K562 (cell line): ENCODE data around the gene PRKCG. TPM values are rescaled to one million over a fixed set of nuclear protein-coding genes. Genes with fewer than 3 reads are reported as not detected.
"Not testable (repeated sequence)": the region's sequence is repeated elsewhere in the genome, so short reads cannot be mapped to it uniquely, and the experiment has no call there.

ENCODE experiments used
- ATAC-seq: fragments of 200-7000 bp; cut with Tn5 transposase; 3 replicates; pipeline ENCODE4 v1.9.1; 2020; ENCODE audit warnings: moderate library complexity
- BruUV-seq: library from RNA; stranded (reverse); fragments of 400-500 nt; replicated peaks from 2 replicates; lab custom pipeline; 2021; lab: Mats Ljungman, UMichigan
- CTCF ChIA-PET: fragments of 300-600 bp; formaldehyde crosslinking; extraction: SDS; loops from one replicate; lab custom pipeline; 2021; ENCODE audit warnings: low intra/inter-chr PET ratio; lab: Yijun Ruan, JAX
- POLR2A ChIA-PET: fragments of 300-600, 350-650 bp; sonication (Branson Sonifier 250); formaldehyde crosslinking; extraction: SDS; loops from one replicate; lab custom pipeline; 2021; ENCODE audit warnings: antibody characterized with exemption, inconsistent platforms; lab: Yijun Ruan, JAX
- DNase-seq, 4 experiments: peaks; one replicate each; pipeline versions ENCODE4 v3.0.0 to v3.0.0-alpha.2; 2011 to 2018; ENCODE audit warnings: low spot score in 3 of 4, mixed read lengths in 3 of 4; ENCODE audit errors: extremely low read depth in 1 of 4
- FAIRE-seq: peaks from 2 replicates; lab custom pipeline; 2011; peaks lifted over from hg19 to GRCh38; lab: Jason Lieb, UNC
- H2AFZ ChIP-seq: 2 replicates; pipeline ENCODE4 v1.6.0; 2011; ENCODE audit warnings: low read depth, low read length, control low read depth, inconsistent platforms
- H3K27ac ChIP-seq: fragments of 200-600 bp; 3 replicates; pipeline ENCODE4 v1.8.0; 2011; ENCODE audit warnings: low read depth, mild to moderate bottlenecking, control low read depth, inconsistent platforms, low read length, moderate library complexity, mixed read lengths; ENCODE audit errors: extremely low read depth
- H3K27me3 ChIP-seq, 2 experiments: fragments of 300-600 bp in 1 of 2; 2 replicates in 1 of 2; 3 replicates in 1 of 2; pipeline versions ENCODE4 v1.6.0 to v1.8.0; 2011; ENCODE audit warnings: inconsistent platforms in 2 of 2, low read length in 2 of 2, mild to moderate bottlenecking in 1 of 2, mixed read lengths in 1 of 2, moderate library complexity in 1 of 2; ENCODE audit not compliant: control insufficient read depth in 2 of 2, insufficient read depth in 2 of 2
- H3K36me3 ChIP-seq: fragments of 300-600 bp; 3 replicates; pipeline ENCODE4 v1.8.0; 2011; ENCODE audit warnings: mild to moderate bottlenecking, low read length, inconsistent platforms; ENCODE audit not compliant: control insufficient read depth, insufficient read depth
- H3K4me1 ChIP-seq, 2 experiments: fragments of 200-600 bp in 1 of 2; replicated peaks in 1 of 2; 2 replicates in 1 of 2; 3 replicates in 1 of 2; pipeline versions ENCODE4 v1.5.1 to v1.8.0; 2011; ENCODE audit warnings: inconsistent platforms in 2 of 2, low read length in 2 of 2, mild to moderate bottlenecking in 1 of 2, mixed read lengths in 1 of 2, moderate library complexity in 1 of 2; ENCODE audit not compliant: control insufficient read depth in 2 of 2, insufficient read depth in 2 of 2
- H3K4me2 ChIP-seq: 2 replicates; pipeline ENCODE4 v1.6.1; 2011; ENCODE audit warnings: low read length, control low read depth, inconsistent platforms, mixed read lengths; ENCODE audit not compliant: insufficient read depth
- H3K4me3 ChIP-seq: fragments of 200-600 bp; sonication (generic), shearing (Covaris generic); 2 replicates; pipeline ENCODE4 v1.5.1; 2016; ENCODE audit warnings: control low read depth, inconsistent platforms
- H3K79me2 ChIP-seq: fragments of 200-600 bp; 3 replicates; pipeline ENCODE4 v1.8.0; 2011; ENCODE audit warnings: low read length, inconsistent platforms; ENCODE audit not compliant: control insufficient read depth, insufficient read depth
- H3K9ac ChIP-seq, 2 experiments: 2 replicates each; pipeline versions ENCODE4 v1.6.0 to v1.6.1; 2011; ENCODE audit warnings: low read depth in 2 of 2, low read length in 2 of 2, control low read depth in 1 of 2, inconsistent platforms in 1 of 2, mild to moderate bottlenecking in 1 of 2, mixed read lengths in 1 of 2; ENCODE audit not compliant: insufficient read depth in 1 of 2
- H3K9me1 ChIP-seq: one replicate; pipeline ENCODE4 v1.6.0; 2011; ENCODE audit warnings: inconsistent platforms, mild to moderate bottlenecking, low read length, moderate library complexity; ENCODE audit not compliant: control insufficient read depth, insufficient read depth
- H3K9me3 ChIP-seq: replicated peaks from 2 replicates; pipeline ENCODE4 v1.5.1; 2011; ENCODE audit warnings: low read depth, low read length, inconsistent platforms; ENCODE audit not compliant: control insufficient read depth, insufficient read depth
- H4K20me1 ChIP-seq: replicated peaks from 2 replicates; pipeline ENCODE4 v1.6.1; 2011; ENCODE audit warnings: low read length, inconsistent platforms, mixed read lengths; ENCODE audit not compliant: control insufficient read depth, insufficient read depth
- HCFC1 ChIP-seq: IDR thresholded peaks from 2 replicates; pipeline ENCODE4 v1.6.1; 2012; ENCODE audit warnings: low read depth, low read length, improper control_type of control experiment
- RAD21 ChIP-seq, 2 experiments: fragments of 250-450 bp in 1 of 2; fragments of 450-650 bp in 1 of 2; sonication (Bioruptor Pico) in 1 of 2; formaldehyde crosslinking in 1 of 2; IDR thresholded peaks in 1 of 2; conservative IDR thresholded peaks in 1 of 2; 2 replicates each; pipeline versions ENCODE4 v1.4.0 to v1.8.0; 2020 to 2022; ENCODE audit warnings: mild to moderate bottlenecking in 2 of 2, moderate library complexity in 1 of 2
- RBM25 ChIP-seq: fragments of 200-400 bp; formaldehyde crosslinking; IDR thresholded peaks from 2 replicates; pipeline ENCODE4 v1.6.1; 2018; ENCODE audit warnings: low read length, low read depth, moderate library complexity; ENCODE audit not compliant: severe bottlenecking
- RBM34 ChIP-seq: fragments of 200-400 bp; formaldehyde crosslinking; IDR thresholded peaks from 2 replicates; pipeline ENCODE4 v1.6.1; 2018; ENCODE audit warnings: low read length, borderline replicate concordance; ENCODE audit not compliant: insufficient read depth
- ZFP36 ChIP-seq: fragments of 150-350 bp; IDR thresholded peaks from 2 replicates; pipeline ENCODE4 v1.6.1; 2018; ENCODE audit warnings: low read length, low read depth; ENCODE audit not compliant: partially characterized antibody
- WGBS: fragments of 100-300 bp; shearing (Covaris generic); methylation state at CpG from one replicate; pipeline ENCODE4 v1.1.6; 2016; ENCODE audit warnings: low coverage, mixed read lengths; ENCODE audit not compliant: insufficient coverage; ENCODE audit errors: missing lambda C conversion rate; 5-methylcytosine and 5-hydroxymethylcytosine counted together
- in situ Hi-C: fragments of 300-500 bp; cut with MboI; formaldehyde crosslinking; loops from 4 replicates; pipeline ENCODE4 v1.15.0; 2018; ENCODE audit warnings: inconsistent platforms, mixed read lengths
- intact Hi-C: fragments of 100-400 bp; cut with micrococcal nuclease; formaldehyde crosslinking; loops from 2 replicates; pipeline ENCODE4 v1.14.2; 2022
- polyA plus RNA-seq, 8 experiments: library from polyadenylated mRNA; depleted of rRNA in 4 of 8; stranded (reverse) in 5 of 8; unstranded in 3 of 8; fragments of >200 nt; fragmentation: Nextera tagmentation in 2 of 8; fragmentation: Illumina TruSeq in 1 of 8; extraction: Ambion mirVana in 2 of 8; extraction: Trizol in 1 of 8; gene quantifications; 2 replicates each; pipeline versions ENCODE4 v1.2.1 to v1.2.3, GENCODE V29; 2011 to 2014; ENCODE audit warnings: inconsistent platforms in 1 of 8, missing spikeins in 1 of 8
- total RNA-seq, 7 experiments: library from RNA; depleted of rRNA in 6 of 7; stranded (reverse); fragments of >200 nt in 6 of 7; fragmentation: Illumina TruSeq in 2 of 7; extraction: Trizol in 2 of 7; gene quantifications; 2 replicates each; pipeline versions ENCODE4 v1.2.1 to v1.2.3, GENCODE V29; 2011 to 2021; ENCODE audit warnings: low replicate concordance in 1 of 7
- TF ChIP-seq, protein P1 (sequence below), 3 experiments: IDR thresholded peaks in 2 of 3; conservative IDR thresholded peaks in 1 of 3; 2 replicates each; pipeline ENCODE4 v1.5.1; 2011 to 2012; ENCODE audit warnings: low read length in 3 of 3, mild to moderate bottlenecking in 3 of 3, control low read depth in 2 of 3, improper control_type of control experiment in 1 of 3, inconsistent platforms in 1 of 3, low read depth in 1 of 3, mixed read lengths in 1 of 3, moderate library complexity in 1 of 3; ENCODE audit not compliant: insufficient read depth in 2 of 3

The PRKCG gene
- total and polyA plus RNA-seq, 9 of the 15 experiments (the other 6 are each of a cell fraction or from before 2014, with no cell fraction given) = not detected

DNA sequence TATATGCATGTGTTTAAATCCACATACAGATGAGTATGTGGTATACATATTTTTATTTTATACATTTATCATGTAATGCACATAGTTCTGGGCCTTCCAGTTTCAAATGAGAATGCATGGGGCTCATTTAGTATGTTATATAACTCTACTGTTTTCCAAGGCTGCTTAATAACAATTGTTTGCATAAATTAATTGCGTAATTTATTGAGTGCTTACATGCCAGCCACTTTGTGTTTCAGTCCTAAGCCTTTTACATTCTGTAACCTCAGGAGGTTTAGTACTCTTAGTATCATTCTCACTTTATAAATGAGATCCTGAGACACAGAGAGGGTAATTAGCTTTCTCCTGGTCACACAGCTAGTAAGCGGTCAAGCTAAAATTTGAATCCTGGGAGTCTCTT is 64.0 kb downstream of the PRKCG start:
- intact Hi-C loops (no loop called here), in situ Hi-C loops (no loop called here)
- no TSS peak for BruUV-seq
- 29% methylated on average over 2 of the region's 2 CpGs for whole genome bisulfite sequencing
- ATAC-seq = no peak
- Histone ChIP-seq H3K9ac (no peak overlapping the region), H3K9me3 (no peaks in the 10 kb centered on the region), H3K79me2 (no peaks in the 10 kb centered on the region), H2AFZ (no peak overlapping the region), H3K36me3 (no peaks in the 10 kb centered on the region), H3K27me3 (peaks cover 4 to 25% of the 10 kb centered on the region in 2 experiments; a peak in 3 of 5 replicates), H3K4me3 (no peak overlapping the region), H3K27ac (no peak overlapping the region), H3K4me2 (no peak overlapping the region), H3K9me1 (no peaks in the 10 kb centered on the region), H3K4me1 (peaks cover 0 to 13% of the 10 kb centered on the region in 2 experiments; a peak in 2 of 5 replicates), H4K20me1 (no peaks in the 10 kb centered on the region; the same call in 1 of the 2 replicates)
- POLR2A ChIA-PET = no interaction called here
- CTCF ChIA-PET = no interaction called here
- peak; percentile 36 for TF ChIP-seq RBM25
- no peak for TF ChIP-seq RBM34
- DNase-seq = no peak
- no peak for FAIRE-seq

DNA sequence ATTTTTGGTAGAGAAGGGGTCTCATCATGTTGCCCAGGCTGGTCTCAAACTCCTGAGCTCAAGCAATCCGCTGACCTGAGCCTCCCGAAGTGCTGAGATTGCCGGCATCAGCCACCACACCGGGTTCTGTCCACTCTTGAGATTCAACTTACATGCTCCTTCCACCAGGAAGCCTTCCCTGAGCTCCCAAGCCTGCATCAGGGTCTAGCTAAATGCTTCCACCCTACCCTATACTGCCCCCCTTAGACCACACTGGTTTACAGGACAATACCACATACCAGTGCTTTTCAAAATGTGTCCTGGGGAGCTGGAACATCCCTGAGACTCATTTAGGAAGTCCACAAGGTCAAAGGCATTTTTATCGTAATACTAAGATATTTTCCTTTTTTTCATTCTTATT is 65.6 kb downstream of the PRKCG start:
- Histone ChIP-seq H2AFZ (no peak overlapping the region), H3K27ac (no peak overlapping the region), H3K4me2 (no peak overlapping the region), H3K27me3 (peaks cover 12 to 25% of the 10 kb centered on the region in 2 experiments; a peak in 4 of 5 replicates), H4K20me1 (no peaks in the 10 kb centered on the region; the same call in 1 of the 2 replicates), H3K9ac (no peak overlapping the region), H3K9me1 (no peaks in the 10 kb centered on the region), H3K4me1 (peaks cover 0 to 4% of the 10 kb centered on the region in 2 experiments; a peak in 1 of 5 replicates), H3K36me3 (no peaks in the 10 kb centered on the region), H3K9me3 (no peaks in the 10 kb centered on the region), H3K4me3 (no peak overlapping the region), H3K79me2 (no peaks in the 10 kb centered on the region)
- CTCF ChIA-PET = no interaction called here
- TF ChIP-seq RAD21 (CRISPR knock-in tag; conservative IDR thresholded peaks at IDR 0.05 in 1 of 2, IDR thresholded peaks at IDR 0.05 in 1 of 2) (peak in 1 of 2 experiments; percentile 29; a peak in 2 of 4 replicates), ZFP36 (peak; percentile 94), HCFC1 (no peak)
- TF ChIP-seq, protein P1, sequence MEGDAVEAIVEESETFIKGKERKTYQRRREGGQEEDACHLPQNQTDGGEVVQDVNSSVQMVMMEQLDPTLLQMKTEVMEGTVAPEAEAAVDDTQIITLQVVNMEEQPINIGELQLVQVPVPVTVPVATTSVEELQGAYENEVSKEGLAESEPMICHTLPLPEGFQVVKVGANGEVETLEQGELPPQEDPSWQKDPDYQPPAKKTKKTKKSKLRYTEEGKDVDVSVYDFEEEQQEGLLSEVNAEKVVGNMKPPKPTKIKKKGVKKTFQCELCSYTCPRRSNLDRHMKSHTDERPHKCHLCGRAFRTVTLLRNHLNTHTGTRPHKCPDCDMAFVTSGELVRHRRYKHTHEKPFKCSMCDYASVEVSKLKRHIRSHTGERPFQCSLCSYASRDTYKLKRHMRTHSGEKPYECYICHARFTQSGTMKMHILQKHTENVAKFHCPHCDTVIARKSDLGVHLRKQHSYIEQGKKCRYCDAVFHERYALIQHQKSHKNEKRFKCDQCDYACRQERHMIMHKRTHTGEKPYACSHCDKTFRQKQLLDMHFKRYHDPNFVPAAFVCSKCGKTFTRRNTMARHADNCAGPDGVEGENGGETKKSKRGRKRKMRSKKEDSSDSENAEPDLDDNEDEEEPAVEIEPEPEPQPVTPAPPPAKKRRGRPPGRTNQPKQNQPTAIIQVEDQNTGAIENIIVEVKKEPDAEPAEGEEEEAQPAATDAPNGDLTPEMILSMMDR (IDR thresholded peaks at IDR 0.05 in 2 of 3, conservative IDR thresholded peaks at IDR 0.05 in 1 of 3; ENCODE audit: insufficient read depth in 2 of 3, low read depth in 1 of 3, low read length in 3 of 3) = peak; percentile 45 to 47 (median 46); a peak in 5 of 6 replicates
- DNase-seq (peak in 2 of 4 experiments; percentile 48 to 55), ATAC-seq (peak; percentile 79), FAIRE-seq (no peak)
- WGBS = 19% methylated on average over 5 of the region's 5 CpGs
- BruUV-seq = no TSS peak
- in situ Hi-C loops = no loop called here
- POLR2A ChIA-PET = interaction anchor here (0.7 to 1.1 kb wide), 2 partner anchors 9 to 818 kb away, joined by 3 read pairs; no protein-coding TSS in a partner anchor
- intact Hi-C loops = no loop called here

DNA sequence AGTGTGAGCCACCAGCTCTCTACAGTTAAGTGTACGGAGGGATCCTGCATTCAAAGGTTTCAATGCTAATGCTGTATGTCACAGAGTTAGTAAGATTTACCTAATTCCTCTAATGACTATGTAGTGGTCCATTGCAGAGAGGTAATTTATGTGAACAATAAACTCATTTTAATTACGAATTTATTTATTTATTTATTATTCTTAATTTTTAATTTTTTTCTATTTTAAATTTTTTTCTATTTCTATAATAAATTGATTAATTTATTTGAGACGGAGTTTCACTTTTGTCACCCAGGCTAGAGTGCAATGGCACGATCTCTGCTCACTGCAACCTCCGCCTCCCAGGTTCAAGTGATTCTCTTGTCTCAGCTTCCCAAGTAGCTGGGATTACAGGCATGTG is 66.6 kb downstream of the PRKCG start:
- BruUV-seq, ATAC-seq, H3K36me3 ChIP-seq, H3K4me2 ChIP-seq, FAIRE-seq, intact Hi-C loops, H4K20me1 ChIP-seq, H3K9me3 ChIP-seq, CTCF ChIA-PET, H3K79me2 ChIP-seq, H3K4me1 ChIP-seq, H3K27ac ChIP-seq, H3K9ac ChIP-seq, H2AFZ ChIP-seq, H3K9me1 ChIP-seq, H3K4me3 ChIP-seq, in situ Hi-C loops, DNase-seq: not testable (repeated sequence)
- POLR2A ChIA-PET = interaction anchor here (0.7 kb wide), 1 partner anchor 819 kb away, joined by 3 read pairs; no protein-coding TSS in a partner anchor
- peaks cover 15 to 26% of the 10 kb centered on the region in 2 experiments; a peak in 4 of 5 replicates for H3K27me3 ChIP-seq
- WGBS = 1% methylated on average over 5 of the region's 5 CpGs
